Kidney epithelial cell (primary cell): Measurements from ENCODE around the gene AGO4. TPM values are rescaled to one million over a fixed set of nuclear protein-coding genes. Genes with fewer than 3 reads are reported as not detected.
A peak's percentile ranks its signal among the peaks of the same experiment; 100 is the strongest.

Experiments used
- DNase-seq: peaks from one replicate; pipeline ENCODE4 v3.0.0-alpha.2; 2010; ENCODE audit warnings: low read depth
- H3K27me3 ChIP-seq: 2 replicates; pipeline ENCODE4 v1.6.0; 2011; ENCODE audit warnings: low read length; ENCODE audit not compliant: control insufficient read depth, insufficient read depth
- H3K36me3 ChIP-seq: 2 replicates; pipeline ENCODE4 v1.5.1; 2011; ENCODE audit warnings: low read length; ENCODE audit not compliant: control insufficient read depth, insufficient read depth
- H3K4me3 ChIP-seq: 2 replicates; pipeline ENCODE4 v1.5.1; 2011; ENCODE audit warnings: low read depth, mild to moderate bottlenecking, control low read depth, low read length
- CTCF ChIP-seq: IDR thresholded peaks from 2 replicates; pipeline ENCODE4 v1.5.1; 2011; ENCODE audit warnings: mild to moderate bottlenecking, moderate library complexity, low read length, control low read depth, inconsistent platforms; ENCODE audit not compliant: insufficient read depth, poor library complexity, severe bottlenecking
- total RNA-seq: library from RNA; depleted of rRNA; stranded (reverse); fragments of >200 nt; gene quantifications from 2 replicates; pipeline ENCODE4 v1.2.3, GENCODE V29; 2015

The AGO4 gene
- total RNA-seq, 1 donor from 2014 or later: 14.0 TPM

DNA sequence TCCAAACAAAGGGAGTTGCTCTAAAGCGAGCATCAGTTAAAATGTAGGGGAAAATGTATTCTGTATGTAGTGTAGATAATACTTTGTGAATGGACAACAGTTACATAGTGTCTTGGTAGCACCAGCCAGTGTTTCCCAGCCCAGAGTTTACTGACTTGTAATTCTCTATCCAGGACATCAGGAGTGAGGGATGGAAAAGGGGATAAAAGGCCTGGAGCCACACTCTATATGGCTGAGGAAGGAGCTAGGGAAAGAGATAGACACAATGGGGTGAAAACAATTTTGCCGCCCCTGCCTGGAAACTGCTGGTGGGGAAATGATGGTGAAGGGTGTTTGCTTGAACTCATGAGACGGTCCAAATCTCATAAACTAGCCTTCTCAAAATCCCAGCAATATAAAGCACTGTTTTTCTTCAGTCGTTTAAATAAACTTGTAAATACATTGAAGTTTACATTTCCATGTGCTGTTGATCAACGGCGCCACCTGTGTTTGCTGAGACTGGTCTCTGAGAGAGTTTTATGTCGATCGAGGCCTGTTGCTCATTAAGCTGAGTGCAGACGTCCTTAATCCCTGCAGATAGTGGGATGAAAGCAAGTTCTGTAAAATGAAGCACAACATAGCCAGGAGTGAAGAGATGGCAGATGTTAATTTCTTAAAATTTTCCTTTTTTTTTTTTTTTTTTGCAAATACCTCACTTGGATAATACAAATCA is 47.3 kb downstream of the AGO4 start:
- no peak for TF ChIP-seq CTCF
- no peak overlapping the region for H3K4me3 ChIP-seq
- peaks cover 1% of the 10 kb centered on the region for H3K36me3 ChIP-seq
- H3K27me3 ChIP-seq: no peaks in the 10 kb centered on the region
- DNase-seq: no peak

DNA sequence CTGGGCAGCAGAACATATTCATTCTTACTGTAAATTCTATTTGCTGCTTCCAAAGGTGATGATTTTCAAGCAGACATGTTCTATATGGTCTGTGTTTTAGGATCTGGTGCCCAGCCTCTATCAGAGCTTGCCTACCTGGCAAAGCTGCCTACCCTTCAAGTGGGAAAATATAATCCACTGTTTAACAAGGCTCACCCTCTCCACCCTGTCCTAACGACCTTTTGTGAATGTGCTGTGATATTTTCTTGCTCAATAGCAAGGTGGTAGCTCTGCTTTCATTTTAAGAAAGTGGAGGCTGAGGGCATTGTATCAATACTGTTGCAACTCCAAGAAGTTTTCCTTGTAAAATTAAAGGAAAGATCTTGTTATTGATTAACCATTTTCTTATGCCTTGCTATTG is 49.1 kb downstream of the AGO4 start:
- H3K36me3 ChIP-seq: no peaks in the 10 kb centered on the region
- H3K4me3 ChIP-seq: no peak overlapping the region
- TF ChIP-seq CTCF: no peak
- DNase-seq: no peak
- H3K27me3 ChIP-seq: no peaks in the 10 kb centered on the region

GRCh38 chr1:35857830-35858229 is 50.0 kb downstream of the AGO4 start:
- Histone ChIP-seq H3K27me3 (no peaks in the 10 kb centered on the region), H3K36me3 (no peaks in the 10 kb centered on the region), H3K4me3 (no peak overlapping the region)
- no peak for DNase-seq
- TF ChIP-seq CTCF: peak; percentile 19

DNA sequence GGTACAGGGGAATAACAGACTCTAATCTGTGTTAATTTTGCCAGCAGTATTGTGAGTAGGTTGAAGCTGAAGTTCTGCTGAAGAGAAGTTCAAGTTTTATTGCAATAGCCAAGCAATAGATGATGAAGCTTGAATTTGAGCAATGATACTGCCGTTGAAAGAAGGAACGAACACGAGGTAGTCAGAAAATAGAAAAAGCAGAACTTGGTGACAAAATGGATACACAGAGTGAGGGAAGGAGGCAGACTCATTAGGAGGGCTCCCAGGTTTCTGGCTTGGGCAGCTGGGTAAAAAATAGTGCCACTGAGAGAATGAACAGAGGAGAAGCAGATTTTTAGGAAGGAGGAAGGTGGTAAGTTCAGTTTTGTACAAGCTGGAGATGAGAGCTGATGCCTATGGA is 52.9 kb downstream of the AGO4 start:
- H3K36me3 ChIP-seq: no peaks in the 10 kb centered on the region
- no peak for DNase-seq
- no peak for TF ChIP-seq CTCF
- H3K27me3 ChIP-seq: no peaks in the 10 kb centered on the region
- H3K4me3 ChIP-seq: no peak overlapping the region

DNA sequence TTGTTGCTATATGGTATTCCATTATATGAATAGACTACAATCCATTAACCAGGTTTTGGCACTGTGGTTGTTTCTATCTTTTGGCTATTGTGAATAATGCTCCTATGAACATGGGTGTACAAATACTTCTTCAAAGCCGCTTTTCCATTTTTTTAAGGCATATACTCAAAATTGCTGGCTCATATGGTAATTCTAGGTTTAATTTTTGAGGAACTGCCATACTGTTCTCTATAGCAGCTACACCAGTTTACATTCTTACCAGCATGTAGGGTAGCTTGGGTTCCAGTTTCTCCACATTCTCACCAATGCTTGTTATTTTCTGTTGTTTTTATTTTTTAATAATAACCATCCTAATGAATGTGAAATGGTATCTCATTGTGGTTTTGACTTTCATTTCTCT is 55.3 kb downstream of the AGO4 start:
- Histone ChIP-seq H3K27me3 (no peaks in the 10 kb centered on the region), H3K36me3 (no peaks in the 10 kb centered on the region)
- TF ChIP-seq CTCF: no peak

GRCh38 chr1:35863881-35864625 is 56.2 kb downstream of the AGO4 start:
- no peaks in the 10 kb centered on the region for H3K27me3 ChIP-seq
- TF ChIP-seq CTCF: no peak
- H3K36me3 ChIP-seq: no peaks in the 10 kb centered on the region
- H3K4me3 ChIP-seq: no peak overlapping the region
- DNase-seq: no peak

More for the DNA sequence above, 55.3 kb downstream of the AGO4 start:
- no peak overlapping the region for H3K4me3 ChIP-seq
- no peak for DNase-seq
